SHP77 treated with DMSO at 0.1 percent for 48 hours (cell line): ENCODE data around the gene CRY2.

Source experiments
- DNase-seq: peaks from one replicate; lab custom pipeline; 2025; lab: John Stamatoyannopoulos, UW

Gene CRY2

GRCh38 chr11:45918331-45918941 is 71.2 kb downstream of the CRY2 start:
- peak; percentile 84 for DNase-seq

- DNase-seq, result no peak
These were observed 71.8 kb downstream of the CRY2 start for GRCh38 chr11:45918962-45919675.

GRCh38 chr11:45919806-45920530 is 72.7 kb downstream of the CRY2 start:
- no peak for DNase-seq

GRCh38 chr11:45920531-45921477 is 73.5 kb downstream of the CRY2 start:
- DNase-seq, result no peak

- DNase-seq, result no peak
These were observed 74.5 kb downstream of the CRY2 start for GRCh38 chr11:45921561-45922424.

GRCh38 chr11:45922425-45923082 is 75.3 kb downstream of the CRY2 start, which contains the start of gene LARGE2:
Gene LARGE2, plus strand, starts transcription at chr11:45922656. Its CDS starts 227 bp downstream, at chr11:45922883.
- DNase-seq, result no peak

- DNase-seq, result no peak
These were observed 77.0 kb downstream of the CRY2 start for GRCh38 chr11:45924036-45924915.

GRCh38 chr11:45924927-45925326 is 77.7 kb downstream of the CRY2 start:
- DNase-seq, result no peak

- no peak for DNase-seq
These were observed 78.3 kb downstream of the CRY2 start for GRCh38 chr11:45925550-45925949.

GRCh38 chr11:45926001-45926401 is 78.7 kb downstream of the CRY2 start:
- no peak for DNase-seq

- DNase-seq, result no peak
These were observed 79.5 kb downstream of the CRY2 start for GRCh38 chr11:45926536-45927331.

GRCh38 chr11:45927332-45927683 is 80.0 kb downstream of the CRY2 start:
- DNase-seq, result no peak

GRCh38 chr11:45927684-45928413 is 80.6 kb downstream of the CRY2 start:
- no peak for DNase-seq

- DNase-seq, result no peak
These were observed 81.4 kb downstream of the CRY2 start for GRCh38 chr11:45928535-45929215.

- no peak for DNase-seq
These were observed 82.3 kb downstream of the CRY2 start for GRCh38 chr11:45929486-45930030.

GRCh38 chr11:45930031-45930794 is 82.9 kb downstream of the CRY2 start:
- peak; percentile 88 for DNase-seq
